ENCODE results near the gene ZNF281. TPM values are rescaled to one million over a fixed set of nuclear protein-coding genes. Genes with fewer than 3 reads are reported as not detected.
"Not testable (repeated sequence)": the region's sequence is repeated elsewhere in the genome, so short reads cannot be mapped to it uniquely, and the experiment has no call there.

The ZNF281 gene
- total RNA-seq, 2 experiments from 2014 or later, result 15.2 to 17.6 TPM

DNA sequence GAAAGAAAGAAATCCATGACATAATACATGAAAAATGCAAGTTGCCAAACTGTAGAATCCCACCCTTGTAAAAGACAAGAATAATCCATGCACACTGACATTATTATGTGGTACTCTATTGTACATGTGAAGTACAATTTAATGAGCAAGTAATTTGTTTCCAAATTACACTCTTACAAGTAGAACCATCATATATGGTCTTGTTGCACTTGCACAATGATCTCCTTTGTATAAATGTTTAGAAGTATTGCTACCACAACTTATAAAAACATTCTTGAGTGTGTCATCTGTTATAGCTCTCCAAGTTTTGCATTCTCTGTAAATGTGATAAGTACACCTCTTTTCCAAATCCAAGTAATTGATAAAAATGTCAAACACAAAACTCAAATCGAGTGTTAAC lies 29.1 kb upstream of the ZNF281 start:
- Mint-ChIP-seq H3K36me3 (ENCODE audit: low read depth) (no peaks in the 10 kb centered on the region), H3K4me3 (no peak overlapping the region), H3K9me3 (no peaks in the 10 kb centered on the region), H3K4me1 (peaks cover 7% of the 10 kb centered on the region), H3K27ac (no peak overlapping the region), H3K27me3 (peaks cover 4% of the 10 kb centered on the region)
- CTCF ChIA-PET, result no interaction called here
- POLR2A ChIA-PET, result no interaction called here
- DNase-seq, result no peak

DNA sequence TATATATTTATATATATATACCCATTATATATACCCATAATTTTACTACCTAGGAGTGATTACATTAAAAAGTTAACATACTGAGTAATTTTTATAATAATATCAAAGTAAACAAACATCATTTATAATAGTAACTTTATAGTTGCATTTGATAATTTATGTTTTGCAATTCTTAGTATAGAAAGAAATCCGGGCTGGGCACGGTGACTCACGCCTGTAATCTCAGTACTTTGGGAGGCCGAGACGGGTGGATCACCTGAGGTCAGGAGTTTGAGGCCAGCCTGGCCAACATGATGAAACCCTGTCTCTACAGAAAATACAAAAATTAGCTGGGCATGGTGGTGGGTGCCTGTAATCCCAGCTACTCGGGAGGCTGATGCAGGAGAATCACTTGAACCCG lies 28.6 kb upstream of the ZNF281 start:
- CTCF ChIA-PET, result interaction anchor here (1.2 kb wide), 1 partner anchor 61 kb away, joined by 3 read pairs; no protein-coding TSS in a partner anchor
- H3K4me1 Mint-ChIP-seq; H3K4me3 Mint-ChIP-seq; H3K36me3 Mint-ChIP-seq (ENCODE audit: low read depth); POLR2A ChIA-PET; H3K27ac Mint-ChIP-seq; H3K9me3 Mint-ChIP-seq; H3K27me3 Mint-ChIP-seq; DNase-seq: not testable (repeated sequence)

DNA sequence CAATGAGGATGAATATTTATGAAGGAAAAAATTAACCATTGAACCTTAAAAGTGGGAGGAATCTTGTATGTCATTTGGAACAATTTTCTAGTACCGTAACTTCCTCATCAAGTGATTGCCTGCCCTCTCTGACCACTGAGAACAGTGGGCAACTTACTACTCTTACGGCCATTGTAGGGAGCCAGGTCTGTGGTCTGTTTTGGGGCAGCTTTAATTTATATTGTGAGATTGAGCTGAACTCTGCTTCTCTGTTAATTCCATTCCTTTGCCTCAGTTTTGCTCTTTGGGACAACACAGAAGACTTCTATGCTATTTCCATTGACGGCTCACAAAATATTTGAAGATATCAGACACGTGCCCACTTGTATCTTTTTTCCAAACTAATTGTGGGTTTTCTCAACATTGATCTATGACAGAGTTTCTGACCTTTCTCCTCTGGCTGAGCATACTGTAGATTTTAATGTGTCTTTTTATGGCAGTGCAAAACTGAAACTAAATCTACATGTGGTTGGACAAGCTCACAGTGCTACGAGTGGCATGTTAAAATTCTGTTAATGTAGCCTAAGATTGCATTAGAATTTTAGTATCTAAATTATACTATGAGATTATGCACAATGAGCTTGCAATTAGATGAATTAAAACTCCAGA lies 27.8 kb upstream of the ZNF281 start:
- peaks cover 7% of the 10 kb centered on the region for H3K4me1 Mint-ChIP-seq
- no peaks in the 10 kb centered on the region for H3K36me3 Mint-ChIP-seq (ENCODE audit: low read depth)
- CTCF ChIA-PET, result interaction anchor here (1.2 kb wide), 1 partner anchor 61 kb away, joined by 3 read pairs; no protein-coding TSS in a partner anchor
- H3K27me3 Mint-ChIP-seq, result peaks cover 4% of the 10 kb centered on the region
- no peaks in the 10 kb centered on the region for H3K9me3 Mint-ChIP-seq
- H3K27ac Mint-ChIP-seq, result peak overlapping the region; percentile 56
- peak overlapping the region; percentile 61 for H3K4me3 Mint-ChIP-seq
- no peak for DNase-seq
- POLR2A ChIA-PET, result no interaction called here

DNA sequence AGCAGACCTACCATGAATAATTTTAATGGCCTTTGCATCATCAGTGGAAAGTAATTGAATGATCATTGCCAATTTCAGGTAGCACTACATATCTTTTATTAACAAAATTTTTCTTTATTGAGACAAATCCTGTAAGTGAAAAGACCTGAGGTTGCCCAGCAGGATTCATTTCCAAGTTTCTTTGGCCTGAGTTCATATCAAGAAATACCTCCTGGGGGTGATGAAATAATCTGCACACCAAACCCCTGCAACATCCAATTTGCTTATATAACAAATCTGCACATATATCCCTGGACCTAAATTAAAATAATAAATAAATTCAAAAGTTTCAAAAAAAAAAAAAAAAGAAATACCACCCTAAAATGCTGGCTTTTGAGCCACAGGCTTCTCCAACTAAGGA lies 27.3 kb upstream of the ZNF281 start:
- Mint-ChIP-seq H3K27me3 (peaks cover 4% of the 10 kb centered on the region), H3K4me3 (no peak overlapping the region), H3K9me3 (no peaks in the 10 kb centered on the region), H3K4me1 (peaks cover 7% of the 10 kb centered on the region), H3K36me3 (ENCODE audit: low read depth) (no peaks in the 10 kb centered on the region), H3K27ac (no peak overlapping the region)
- DNase-seq, result no peak
- ChIA-PET CTCF (interaction anchor here (0.8 kb wide), 1 partner anchor 751 kb away, joined by 3 read pairs; no protein-coding TSS in a partner anchor), POLR2A (no interaction called here)

DNA sequence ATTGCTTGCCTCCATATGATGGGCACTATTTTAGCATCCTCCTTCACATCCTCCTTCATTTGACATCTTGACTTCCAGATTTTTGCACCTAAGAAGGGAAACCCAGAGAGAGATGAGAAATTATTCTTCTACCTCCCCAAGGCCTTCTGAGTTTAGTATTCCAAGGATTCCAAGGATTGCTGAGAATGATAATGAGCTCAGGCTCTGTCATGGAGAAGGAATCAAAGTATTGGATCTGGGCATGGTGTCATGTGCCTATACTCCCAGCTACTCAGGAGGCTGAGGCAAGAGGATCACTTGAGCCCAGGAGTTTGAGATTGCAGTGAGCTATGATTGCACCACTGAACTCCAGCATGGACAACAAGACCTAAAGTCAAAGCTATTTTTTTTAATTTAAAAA lies 26.6 kb upstream of the ZNF281 start:
- Mint-ChIP-seq H3K4me1 (peaks cover 7% of the 10 kb centered on the region), H3K27ac (no peak overlapping the region), H3K9me3 (no peaks in the 10 kb centered on the region), H3K27me3 (peaks cover 4% of the 10 kb centered on the region), H3K4me3 (no peak overlapping the region), H3K36me3 (ENCODE audit: low read depth) (no peaks in the 10 kb centered on the region)
- ChIA-PET POLR2A (no interaction called here), CTCF (interaction anchor here (0.8 kb wide), 1 partner anchor 750 kb away, joined by 3 read pairs; no protein-coding TSS in a partner anchor)
- no peak for DNase-seq

- DNase-seq, result no peak
- no peak overlapping the region for H3K4me3 Mint-ChIP-seq
- H3K27ac Mint-ChIP-seq, result no peak overlapping the region
- peaks cover 7% of the 10 kb centered on the region for H3K4me1 Mint-ChIP-seq
- POLR2A ChIA-PET, result no interaction called here
- no peaks in the 10 kb centered on the region for H3K36me3 Mint-ChIP-seq (ENCODE audit: low read depth)
- CTCF ChIA-PET, result no interaction called here
- H3K27me3 Mint-ChIP-seq, result peaks cover 4% of the 10 kb centered on the region
- no peaks in the 10 kb centered on the region for H3K9me3 Mint-ChIP-seq
Observed at GRCh38 chr1:200435200-200435780, 25.5 kb upstream of the ZNF281 start.

GRCh38 chr1:200433586-200433985 lies 23.8 kb upstream of the ZNF281 start:
- no peak for DNase-seq
- Mint-ChIP-seq H3K36me3 (ENCODE audit: low read depth) (no peaks in the 10 kb centered on the region), H3K4me3 (no peak overlapping the region), H3K27me3 (peaks cover 4% of the 10 kb centered on the region), H3K9me3 (no peaks in the 10 kb centered on the region), H3K27ac (no peak overlapping the region), H3K4me1 (peaks cover 5% of the 10 kb centered on the region)
- ChIA-PET POLR2A (no interaction called here), CTCF (no interaction called here)

- POLR2A ChIA-PET, result no interaction called here
Observed at GRCh38 chr1:200432586-200432985, 22.8 kb upstream of the ZNF281 start.

GRCh38 chr1:200429221-200429751 lies 19.4 kb upstream of the ZNF281 start:
- CTCF ChIA-PET, result no interaction called here
- Mint-ChIP-seq H3K27ac (no peak overlapping the region), H3K36me3 (ENCODE audit: low read depth) (no peaks in the 10 kb centered on the region), H3K4me3 (no peak overlapping the region), H3K4me1 (peaks cover 3% of the 10 kb centered on the region), H3K27me3 (peaks cover 3% of the 10 kb centered on the region), H3K9me3 (no peaks in the 10 kb centered on the region)
- POLR2A ChIA-PET, result no interaction called here
- DNase-seq, result no peak

More at GRCh38 chr1:200432586-200432985, 22.8 kb upstream of the ZNF281 start:
- H3K4me3 Mint-ChIP-seq, result no peak overlapping the region
- CTCF ChIA-PET, result no interaction called here
- H3K27me3 Mint-ChIP-seq, result peaks cover 4% of the 10 kb centered on the region
- H3K4me1 Mint-ChIP-seq, result peaks cover 3% of the 10 kb centered on the region
- H3K9me3 Mint-ChIP-seq, result no peaks in the 10 kb centered on the region
- DNase-seq, result no peak
- H3K27ac Mint-ChIP-seq, result no peak overlapping the region
- H3K36me3 Mint-ChIP-seq (ENCODE audit: low read depth), result no peaks in the 10 kb centered on the region

- no peaks in the 10 kb centered on the region for H3K27me3 Mint-ChIP-seq
- H3K9me3 Mint-ChIP-seq, result no peaks in the 10 kb centered on the region
- DNase-seq, result no peak
- no peak overlapping the region for H3K4me3 Mint-ChIP-seq
- H3K27ac Mint-ChIP-seq, result no peak overlapping the region
- ChIA-PET CTCF (no interaction called here), POLR2A (no interaction called here)
- no peaks in the 10 kb centered on the region for H3K36me3 Mint-ChIP-seq (ENCODE audit: low read depth)
- peaks cover 3% of the 10 kb centered on the region for H3K4me1 Mint-ChIP-seq
Observed at GRCh38 chr1:200428482-200429205, 18.8 kb upstream of the ZNF281 start.

DNA sequence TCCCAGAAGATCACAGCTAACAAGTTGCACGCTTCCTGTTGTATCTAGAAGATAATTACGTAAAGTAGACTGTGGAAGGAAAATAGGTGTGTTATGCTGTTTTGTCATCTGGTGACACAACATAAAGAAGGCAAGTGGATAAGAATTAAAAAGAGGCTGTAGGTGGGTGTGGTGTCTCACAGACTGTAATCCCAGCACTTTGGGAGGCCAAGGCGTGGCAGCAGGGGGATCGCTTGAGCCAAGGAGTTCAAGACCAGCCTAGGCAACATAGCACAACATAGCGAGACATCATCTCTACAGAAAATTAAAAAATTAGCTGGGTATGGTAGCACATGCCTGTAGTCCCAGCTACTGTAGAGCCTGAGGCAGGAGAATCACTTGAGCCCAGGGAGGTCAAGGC lies 17.9 kb upstream of the ZNF281 start:
- ChIA-PET CTCF (no interaction called here), POLR2A (no interaction called here)
- H3K4me1 Mint-ChIP-seq, result peaks cover 3% of the 10 kb centered on the region
- H3K4me3 Mint-ChIP-seq, result no peak overlapping the region
- H3K27me3 Mint-ChIP-seq, result no peaks in the 10 kb centered on the region
- H3K36me3 Mint-ChIP-seq (ENCODE audit: low read depth), result no peaks in the 10 kb centered on the region
- H3K27ac Mint-ChIP-seq, result no peak overlapping the region
- no peak for DNase-seq
- H3K9me3 Mint-ChIP-seq, result no peaks in the 10 kb centered on the region

DNA sequence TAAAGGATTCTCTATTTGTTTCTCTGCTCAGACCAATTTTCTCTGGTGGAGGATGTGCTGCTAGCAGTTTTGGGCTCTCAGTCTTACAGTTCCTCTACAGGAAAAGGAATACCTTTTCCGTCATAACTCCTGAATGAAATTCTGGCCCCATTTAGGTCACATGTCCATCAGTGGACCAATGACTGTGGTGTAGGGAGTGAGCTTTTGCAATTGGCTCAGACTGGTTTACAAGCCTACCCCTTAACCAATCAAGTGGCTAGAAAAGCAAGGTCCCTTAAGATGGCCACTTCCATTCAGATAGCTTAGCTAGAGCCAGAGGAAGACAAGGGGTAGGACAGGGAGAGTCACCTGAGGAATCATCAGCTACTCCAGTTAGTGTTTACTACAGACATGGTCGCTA lies 16.4 kb upstream of the ZNF281 start:
- ChIA-PET CTCF (no interaction called here), POLR2A (no interaction called here)
- no peak overlapping the region for H3K27ac Mint-ChIP-seq
- peaks cover 2% of the 10 kb centered on the region for H3K27me3 Mint-ChIP-seq
- H3K4me1 Mint-ChIP-seq, result peaks cover 3% of the 10 kb centered on the region
- no peak overlapping the region for H3K4me3 Mint-ChIP-seq
- no peaks in the 10 kb centered on the region for H3K9me3 Mint-ChIP-seq
- H3K36me3 Mint-ChIP-seq (ENCODE audit: low read depth), result no peaks in the 10 kb centered on the region
- DNase-seq, result no peak

DNA sequence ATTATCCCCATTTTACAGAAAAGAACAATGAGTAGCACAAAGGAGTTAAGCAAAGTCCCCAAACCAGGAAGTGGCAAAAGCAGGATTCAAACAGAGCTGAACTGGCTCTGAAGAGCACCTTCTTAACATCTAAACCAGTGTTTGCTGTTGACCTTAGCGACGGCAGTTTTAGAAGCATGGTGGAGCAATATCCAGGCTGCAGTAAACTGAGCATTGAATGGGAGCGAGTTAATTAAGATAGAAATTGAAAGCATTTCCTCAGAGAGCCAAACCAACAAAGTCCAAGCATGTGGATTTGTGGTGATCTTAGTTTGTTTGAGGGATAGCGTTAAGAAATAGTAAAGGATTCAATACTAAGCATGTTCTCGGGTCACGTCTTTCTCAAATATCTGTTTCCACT lies 13.4 kb upstream of the ZNF281 start:
- CTCF ChIA-PET, result no interaction called here

More for the DNA sequence above, 13.4 kb upstream of the ZNF281 start:
- no peaks in the 10 kb centered on the region for H3K9me3 Mint-ChIP-seq
- no peak for DNase-seq
- no peak overlapping the region for H3K27ac Mint-ChIP-seq
- H3K4me3 Mint-ChIP-seq, result no peak overlapping the region
- peaks cover 3% of the 10 kb centered on the region for H3K4me1 Mint-ChIP-seq
- H3K27me3 Mint-ChIP-seq, result peaks cover 2% of the 10 kb centered on the region
- POLR2A ChIA-PET, result no interaction called here
- no peaks in the 10 kb centered on the region for H3K36me3 Mint-ChIP-seq (ENCODE audit: low read depth)

All from activated CD4-positive, alpha-beta T cell treated with anti-CD3 and anti-CD28 coated beads, Interleukin-2, amount 10 ng/mL, durations not matched to agents 7 days and 5 days (primary cell).